IPS DF 4.7 (cell line): ENCODE data around the gene TBC1D10A.
"Not testable (repeated sequence)": the region's sequence is repeated elsewhere in the genome, so short reads cannot be mapped to it uniquely, and the experiment has no call there.

Experiments
- DNase-seq: peaks from one replicate; pipeline ENCODE4 v3.0.0-alpha.2; 2013; ENCODE audit warnings: low spot score; ENCODE audit errors: extremely low read depth

TBC1D10A gene

DNA sequence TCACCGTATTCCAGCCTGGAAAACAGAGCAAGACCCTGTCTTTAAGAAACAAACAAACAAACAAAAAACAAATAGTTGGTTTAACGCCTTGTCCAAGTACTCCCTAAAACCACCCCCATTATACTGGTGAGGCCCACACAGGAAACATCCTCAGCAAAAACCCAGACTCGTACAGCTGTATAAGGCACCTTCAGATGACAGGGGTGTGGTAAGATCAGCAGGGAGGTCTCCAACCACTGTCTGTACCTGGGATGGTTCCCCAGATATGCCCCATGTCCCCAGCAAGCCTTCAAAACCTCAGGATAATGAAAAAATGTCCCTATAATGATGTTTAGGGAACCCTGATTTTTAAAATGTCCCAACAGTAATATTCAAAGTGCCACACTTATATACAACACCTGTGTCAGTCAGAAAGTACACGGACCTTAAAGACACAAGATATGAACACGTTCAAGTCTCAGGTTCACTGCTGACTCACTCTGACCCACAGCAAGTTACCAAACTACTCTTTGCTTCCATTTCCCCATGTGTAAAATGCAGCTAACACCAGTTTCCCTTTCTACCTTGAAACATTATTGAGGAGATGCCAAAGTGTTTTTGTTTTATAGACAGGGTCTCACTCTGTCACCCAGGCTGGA is 20.6 kb upstream of the TBC1D10A start:
- DNase-seq = no peak

DNA sequence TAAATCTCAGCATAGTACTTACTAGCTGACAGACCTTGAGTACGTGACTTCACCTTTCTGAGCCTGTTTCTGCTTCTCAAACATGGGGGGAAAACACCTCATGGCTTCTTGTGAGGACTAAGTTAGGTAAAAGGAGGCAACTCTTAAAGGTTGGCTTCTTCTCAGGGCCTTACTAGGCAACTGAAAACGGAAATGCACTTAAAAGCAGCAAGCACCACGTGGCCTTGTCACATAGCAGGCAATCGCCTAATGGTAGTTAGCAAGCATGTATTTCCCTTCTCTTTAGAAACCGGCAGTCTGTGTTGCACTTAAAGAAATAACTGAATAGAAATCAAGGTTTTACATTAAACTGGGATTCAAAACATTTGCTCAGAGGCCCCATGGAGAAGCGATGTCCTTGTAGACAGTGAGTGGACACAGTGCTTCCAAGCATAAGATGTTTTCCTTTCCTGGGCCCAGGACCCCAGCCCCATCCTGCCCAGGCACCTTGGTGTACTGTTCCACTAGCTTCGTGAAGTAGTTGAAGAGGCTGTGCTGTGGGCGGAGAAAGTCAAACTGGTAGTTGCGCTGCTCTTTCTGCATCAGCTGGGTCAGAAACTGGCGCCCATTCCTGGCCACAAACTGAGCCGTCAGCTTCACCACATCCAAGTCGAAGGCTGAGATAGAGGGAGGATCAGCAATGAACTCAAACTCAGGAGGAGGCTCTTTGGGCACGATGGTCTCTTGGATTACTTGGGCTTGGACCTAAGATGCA is 17.9 kb upstream of the TBC1D10A start:
- DNase-seq = no peak

GRCh38 chr22:30340911-30341685 is 14.4 kb upstream of the TBC1D10A start:
- DNase-seq = no peak

DNA sequence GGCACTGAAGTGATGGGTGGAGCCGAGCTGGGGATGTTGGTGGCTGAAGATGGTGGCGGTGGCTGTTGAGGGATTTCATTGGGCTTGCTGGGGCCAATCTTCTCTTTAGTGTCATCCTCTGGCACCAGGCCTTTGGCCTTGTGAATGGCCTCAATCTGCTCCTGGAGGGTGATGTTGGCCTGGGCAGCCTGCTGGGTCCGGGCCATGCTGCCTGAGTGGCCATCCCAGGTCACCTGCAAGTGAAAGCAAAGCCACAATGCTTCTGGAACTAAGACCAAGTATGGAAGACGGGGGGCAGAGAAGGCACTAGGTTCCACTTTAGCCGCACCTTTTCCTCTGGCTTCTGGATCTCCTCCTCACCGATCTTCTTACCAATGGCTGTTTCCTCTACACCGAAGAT is 12.1 kb upstream of the TBC1D10A start:
- DNase-seq = no peak

DNA sequence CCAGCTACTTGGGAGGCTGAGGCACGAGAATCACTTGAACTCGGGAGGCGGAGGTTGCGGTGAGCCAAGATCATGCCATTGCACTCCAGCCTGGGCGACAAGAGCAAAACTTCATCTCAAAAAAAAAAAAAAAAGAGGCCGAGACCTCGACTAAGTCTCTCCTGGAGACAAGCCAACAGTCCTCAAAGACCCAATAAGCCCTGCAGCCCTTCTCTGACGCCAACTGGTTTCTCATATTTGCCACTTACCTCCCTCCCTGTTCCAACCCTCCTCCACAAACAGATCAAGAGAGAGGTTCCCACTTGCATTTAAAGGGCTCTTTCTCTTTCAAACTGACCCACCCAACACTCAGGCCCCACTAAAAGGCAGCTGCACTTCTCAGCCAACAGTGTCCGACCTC is 11.6 kb upstream of the TBC1D10A start:
- DNase-seq = not testable (repeated sequence)

GRCh38 chr22:30337461-30337778 is 10.7 kb upstream of the TBC1D10A start:
- no peak for DNase-seq

- DNase-seq = no peak
Measured at GRCh38 chr22:30336752-30337460, 10.2 kb upstream of the TBC1D10A start.

GRCh38 chr22:30335236-30335635 is 8.5 kb upstream of the TBC1D10A start:
- no peak for DNase-seq

DNA sequence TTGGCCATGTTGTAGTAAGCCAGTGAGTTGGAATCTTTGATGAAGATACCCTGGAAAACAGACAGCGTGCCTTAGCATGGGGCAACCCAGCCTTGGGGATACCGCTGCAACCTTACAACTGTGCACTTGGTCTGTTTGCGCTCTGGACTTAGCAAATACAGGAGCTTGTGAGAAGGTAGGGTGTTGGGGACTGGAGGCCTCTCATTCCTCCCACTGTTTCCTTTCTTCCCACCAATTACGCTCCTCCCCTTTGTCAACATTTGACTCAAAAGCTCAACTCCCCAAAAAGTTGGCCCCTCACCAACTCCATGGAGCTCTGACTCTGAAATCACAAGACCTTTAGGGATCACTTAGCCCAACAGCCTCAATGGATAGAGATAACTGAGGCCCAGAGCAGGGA is 7.9 kb upstream of the TBC1D10A start:
- no peak for DNase-seq

DNA sequence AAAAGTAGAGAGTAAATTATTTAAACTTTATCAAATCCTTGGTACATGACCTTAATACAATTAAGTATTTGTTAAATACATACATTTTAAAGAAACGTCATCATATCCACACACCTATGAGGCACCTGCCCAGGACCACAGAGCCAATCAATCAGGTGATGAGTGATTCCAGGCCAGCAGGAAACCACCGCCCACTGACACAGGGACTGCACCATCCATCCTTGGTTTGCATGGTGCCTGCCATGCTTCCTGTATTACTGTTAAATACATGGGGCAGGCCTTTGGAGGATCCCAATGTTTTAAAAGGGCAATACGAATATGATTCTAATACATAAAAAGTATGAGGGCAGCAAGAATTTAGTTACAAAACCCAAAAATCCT is 7.0 kb upstream of the TBC1D10A start:
- no peak for DNase-seq

DNA sequence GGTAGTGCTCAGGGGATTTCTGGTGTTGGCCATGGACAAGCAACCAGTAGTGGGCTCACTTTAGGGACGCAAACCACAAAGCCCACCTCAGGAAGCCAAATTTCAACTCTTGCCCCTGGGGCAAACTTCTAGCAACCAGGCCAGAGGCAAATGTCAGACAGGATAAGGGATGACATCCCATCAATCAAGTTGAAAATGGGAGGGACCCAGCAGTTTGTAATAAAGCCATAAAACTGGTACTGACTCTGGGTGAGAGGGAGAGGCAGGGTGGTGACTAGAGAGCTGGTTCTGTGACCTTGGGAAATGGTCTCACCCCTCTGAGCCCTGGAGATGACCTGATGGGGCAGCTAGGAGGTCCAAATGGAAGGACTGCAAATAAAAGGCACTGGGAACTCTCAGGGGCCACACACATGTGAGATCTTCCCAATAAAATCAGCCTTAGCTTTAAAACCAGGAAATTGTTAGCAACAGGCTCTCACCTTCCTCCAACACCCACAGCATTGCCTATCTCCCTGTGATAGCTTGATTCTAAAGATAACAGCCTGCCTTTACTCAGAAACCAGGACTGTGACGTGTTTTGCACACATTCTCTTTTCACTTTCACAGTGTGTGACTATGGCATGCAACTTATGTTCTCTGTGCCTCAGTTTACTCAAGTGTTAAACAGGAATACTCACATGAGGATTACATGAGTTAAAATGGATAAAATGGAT is 6.4 kb upstream of the TBC1D10A start:
- no peak for DNase-seq

- DNase-seq = no peak
Measured at GRCh38 chr22:30332551-30332950, 5.8 kb upstream of the TBC1D10A start.

DNA sequence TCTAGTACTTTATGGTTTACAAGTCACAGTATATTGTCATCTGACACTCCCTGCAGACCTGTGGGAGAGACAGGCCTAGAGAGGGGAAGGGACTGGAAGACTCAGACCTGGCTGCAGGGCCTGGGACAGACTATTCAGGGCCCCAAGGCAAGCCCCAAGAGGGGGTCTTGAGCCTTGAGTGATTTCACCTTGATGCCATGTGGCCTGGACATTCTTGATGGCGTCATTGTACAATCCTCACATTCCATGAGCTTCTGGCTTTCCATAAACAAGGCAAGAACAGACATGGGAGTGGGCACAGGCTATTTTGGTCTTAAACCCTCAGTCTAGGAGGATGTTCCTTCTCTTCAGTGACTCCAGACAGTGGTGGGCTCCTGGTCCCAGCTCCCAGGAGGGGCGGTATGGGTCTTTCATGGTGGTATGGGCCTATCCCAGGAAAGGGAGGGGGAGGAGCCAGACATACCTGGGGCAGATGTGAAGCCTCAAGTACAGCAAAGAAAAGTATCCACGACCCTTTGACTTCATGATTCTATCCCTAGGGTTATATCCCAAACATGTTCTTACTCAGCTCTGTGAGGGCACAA is 1.8 kb upstream of the TBC1D10A start:
- no peak for DNase-seq

- no peak for DNase-seq
Measured at GRCh38 chr22:30327864-30328345, 1.2 kb upstream of the TBC1D10A start.

GRCh38 chr22:30326255-30326705 is 461 bp downstream of the TBC1D10A start:
- no peak for DNase-seq

GRCh38 chr22:30325724-30326254 is 952 bp downstream of the TBC1D10A start:
- DNase-seq = no peak

DNA sequence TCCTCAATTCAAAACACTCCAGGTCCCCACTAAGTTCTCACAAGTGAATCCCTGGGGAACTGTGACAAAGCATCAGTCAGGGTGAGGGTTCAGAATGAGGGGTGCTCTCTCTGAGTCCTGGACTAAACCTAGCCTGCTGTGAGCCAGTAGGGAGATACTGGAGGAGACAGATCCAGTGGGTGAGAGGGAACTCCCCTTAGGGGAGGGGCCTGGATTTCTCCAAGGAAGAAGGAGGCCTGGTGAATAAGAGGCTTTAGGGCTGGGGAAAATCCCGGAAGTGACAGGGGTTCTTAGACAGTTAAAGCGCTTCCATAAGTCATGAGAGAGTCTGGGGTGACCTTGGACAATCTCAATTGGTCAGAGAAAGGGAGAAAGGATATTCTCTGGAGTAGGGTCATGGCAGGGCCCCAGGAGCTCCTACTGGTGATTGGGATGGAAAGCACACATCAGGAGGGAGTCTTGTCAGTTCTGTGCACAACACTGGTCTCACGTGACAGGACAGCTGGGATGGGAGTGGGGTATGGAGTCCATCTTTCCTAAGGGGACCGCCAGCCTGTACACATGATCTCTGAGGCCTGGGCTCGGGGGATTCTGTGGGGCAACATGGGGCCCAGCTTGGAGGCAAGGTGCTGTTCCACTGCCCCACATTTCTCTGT is 1.5 kb downstream of the TBC1D10A start:
- DNase-seq = no peak

- DNase-seq = no peak
Measured at GRCh38 chr22:30324014-30324730, 2.6 kb downstream of the TBC1D10A start.

DNA sequence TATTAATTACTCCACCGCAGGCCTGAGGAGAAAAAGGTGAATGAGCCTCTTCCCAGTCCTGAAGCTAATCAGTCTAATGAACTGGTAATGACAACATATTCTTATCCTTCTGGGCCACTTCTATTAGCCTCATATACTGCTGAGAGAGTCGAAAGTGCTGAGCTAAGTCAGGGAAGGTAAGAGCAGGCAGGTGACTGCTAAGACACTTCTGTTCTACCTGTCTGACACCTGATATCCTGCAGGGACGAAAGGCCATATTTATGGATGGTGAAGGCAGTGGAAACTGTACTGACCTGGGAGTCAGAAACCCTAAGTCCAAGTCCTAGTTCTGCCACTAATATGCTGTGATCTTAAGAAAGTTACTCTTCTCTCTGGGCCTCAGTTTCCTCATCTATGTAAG is 3.5 kb downstream of the TBC1D10A start:
- no peak for DNase-seq
